Measurements from ENCODE around the gene PDXDC1.
"Not testable (repeated sequence)": the region's sequence is repeated elsewhere in the genome, so short reads cannot be mapped to it uniquely, and the experiment has no call there.

DNA sequence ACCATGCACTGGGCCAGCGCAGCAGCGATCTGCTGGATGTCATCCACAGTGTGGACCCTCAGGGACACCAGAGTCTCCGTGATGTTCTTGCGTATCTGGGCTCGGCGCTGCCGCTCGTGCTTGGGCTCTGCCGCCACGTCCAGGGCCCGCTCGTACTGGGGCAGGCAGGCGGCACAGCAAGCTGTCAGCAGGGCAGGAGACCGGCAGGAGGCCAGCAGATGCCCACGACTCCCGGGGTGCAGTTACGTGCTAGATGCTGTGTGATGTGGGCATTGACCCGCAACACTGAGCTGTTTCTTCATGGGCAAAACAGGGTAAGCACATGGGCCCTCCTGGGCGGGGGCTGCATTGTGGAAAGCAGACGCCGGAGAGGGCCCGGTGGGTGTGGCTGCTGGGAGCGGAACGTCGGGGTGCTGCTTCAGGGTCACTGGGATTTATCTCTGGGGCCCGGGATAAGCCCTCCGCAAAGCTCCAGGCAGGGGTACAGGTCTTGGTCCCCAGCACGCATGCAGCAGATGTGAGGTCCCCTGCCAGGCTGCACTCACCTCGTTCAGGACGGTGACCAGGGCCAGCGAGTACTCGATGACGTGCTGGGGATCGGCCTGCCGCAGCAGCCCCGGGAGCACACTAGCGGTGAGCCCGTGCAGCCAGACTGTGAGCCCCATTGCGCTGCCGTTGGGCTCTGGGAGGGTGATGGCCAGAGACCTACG lies 158.0 kb downstream of the PDXDC1 start:
- not testable (repeated sequence) for TF ChIP-seq CTCF (IDR thresholded peaks at IDR 0.05); ZFX (IDR thresholded peaks at IDR 0.05; ENCODE audit: borderline replicate concordance)
